Activated T-cell treated with anti-CD3 and anti-CD28 coated beads for 1 hour (primary cell): ENCODE results near the gene NDST1.

ENCODE experiments used
- DNase-seq: peaks from one replicate; pipeline ENCODE4 v3.0.0-alpha.2; 2020; ENCODE audit warnings: low read depth

Gene NDST1

GRCh38 chr5:150523472-150524350, 15.8 kb downstream of the NDST1 start:
- no peak for DNase-seq

- DNase-seq = no peak
Observed at GRCh38 chr5:150525163-150525562, 17.2 kb downstream of the NDST1 start.

- DNase-seq = no peak
Observed at GRCh38 chr5:150525781-150526180, 17.9 kb downstream of the NDST1 start.

GRCh38 chr5:150527038-150527437, 19.1 kb downstream of the NDST1 start:
- DNase-seq = no peak

GRCh38 chr5:150527808-150528207, 19.9 kb downstream of the NDST1 start:
- no peak for DNase-seq

- DNase-seq = no peak
Observed at GRCh38 chr5:150528924-150529546, 21.1 kb downstream of the NDST1 start.

GRCh38 chr5:150529555-150529954, 21.6 kb downstream of the NDST1 start:
- no peak for DNase-seq

- no peak for DNase-seq
Observed at GRCh38 chr5:150530423-150530822, 22.5 kb downstream of the NDST1 start.

- no peak for DNase-seq
Observed at GRCh38 chr5:150530951-150531588, 23.1 kb downstream of the NDST1 start.

GRCh38 chr5:150531686-150532085, 23.8 kb downstream of the NDST1 start:
- no peak for DNase-seq

- no peak for DNase-seq
Observed at GRCh38 chr5:150532151-150532550, 24.2 kb downstream of the NDST1 start.

- DNase-seq = no peak
Observed at GRCh38 chr5:150532996-150533395, 25.1 kb downstream of the NDST1 start.

- no peak for DNase-seq
Observed at GRCh38 chr5:150534811-150535210, 26.9 kb downstream of the NDST1 start.

GRCh38 chr5:150535611-150536010, 27.7 kb downstream of the NDST1 start:
- no peak for DNase-seq

- DNase-seq = no peak
Observed at GRCh38 chr5:150538007-150538917, 30.3 kb downstream of the NDST1 start.

- DNase-seq = no peak
Observed at GRCh38 chr5:150539206-150539605, 31.3 kb downstream of the NDST1 start.

GRCh38 chr5:150540042-150540441, 32.1 kb downstream of the NDST1 start:
- DNase-seq = no peak

GRCh38 chr5:150540615-150541396, 32.9 kb downstream of the NDST1 start:
- DNase-seq = no peak

GRCh38 chr5:150541397-150541675, 33.4 kb downstream of the NDST1 start:
- no peak for DNase-seq

- no peak for DNase-seq
Observed at GRCh38 chr5:150541895-150542294, 34.0 kb downstream of the NDST1 start.

- DNase-seq = no peak
Observed at GRCh38 chr5:150542933-150543445, 35.1 kb downstream of the NDST1 start.
